Liver (tissue), 9 donors: Measurements from ENCODE around the gene SLC38A10. TPM values are rescaled to one million over a fixed set of nuclear protein-coding genes. Genes with fewer than 3 reads are reported as not detected.

ENCODE experiments used
- DNase-seq: peaks from one replicate; pipeline ENCODE4 v3.0.0-alpha.2; 2017; ENCODE audit warnings: low spot score
- H3K27ac ChIP-seq, 2 donors: one replicate each; pipeline ENCODE4 v1.7.0; 2013; ENCODE audit warnings: inconsistent platforms in 2 of 2, low read length in 2 of 2, control low read depth in 1 of 2, low read depth in 1 of 2, mild to moderate bottlenecking in 1 of 2
- H3K27me3 ChIP-seq, 4 donors: one replicate each; pipeline versions ENCODE4 v1.6.1 to v1.7.0; 2013; ENCODE audit warnings: low read length in 3 of 4, inconsistent platforms in 1 of 4, mild to moderate bottlenecking in 1 of 4, moderate library complexity in 1 of 4; ENCODE audit not compliant: control insufficient read depth in 4 of 4, insufficient read depth in 4 of 4
- H3K36me3 ChIP-seq, 4 donors: one replicate each; pipeline versions ENCODE4 v1.6.1 to v1.7.0; 2013; ENCODE audit warnings: low read length in 3 of 4, mild to moderate bottlenecking in 3 of 4, low read depth in 1 of 4, moderate library complexity in 1 of 4; ENCODE audit not compliant: control insufficient read depth in 4 of 4, insufficient read depth in 3 of 4
- H3K4me1 ChIP-seq, 4 donors: one replicate each; pipeline versions ENCODE4 v1.6.1 to v1.7.0; 2013; ENCODE audit warnings: low read length in 3 of 4, mild to moderate bottlenecking in 3 of 4, moderate library complexity in 1 of 4; ENCODE audit not compliant: control insufficient read depth in 4 of 4, insufficient read depth in 4 of 4
- H3K4me3 ChIP-seq, 3 donors: one replicate each; pipeline versions ENCODE4 v1.6.1 to v1.7.0; 2013; ENCODE audit warnings: low read length in 3 of 3, control low read depth in 1 of 3, low read depth in 1 of 3, mild to moderate bottlenecking in 1 of 3
- H3K9ac ChIP-seq, 2 donors: one replicate each; pipeline ENCODE4 v1.7.0; 2013; ENCODE audit warnings: low read length in 2 of 2, mild to moderate bottlenecking in 2 of 2, moderate library complexity in 2 of 2, control low read depth in 1 of 2, low read depth in 1 of 2
- H3K9me3 ChIP-seq, 4 donors: one replicate each; pipeline versions ENCODE4 v1.6.1 to v1.7.0; 2013; ENCODE audit warnings: low read length in 3 of 4; ENCODE audit not compliant: control insufficient read depth in 4 of 4
- CTCF ChIP-seq: fragments of 150-350 bp; IDR thresholded peaks from 2 replicates; pipeline ENCODE4 v1.5.1; 2017; ENCODE audit warnings: improper control_type of control experiment, low read depth, low read length; ENCODE audit not compliant: missing input control
- EGR1 ChIP-seq, 2 donors: IDR thresholded peaks; 2 replicates each; pipeline ENCODE4 v1.6.1; 2016 to 2018; ENCODE audit warnings: antibody characterized with exemption in 2 of 2, low read depth in 2 of 2
- FOXA1 ChIP-seq: IDR thresholded peaks from 2 replicates; pipeline ENCODE4 v1.6.1; 2016; ENCODE audit warnings: antibody characterized with exemption
- FOXA2 ChIP-seq: IDR thresholded peaks from 2 replicates; pipeline ENCODE4 v1.6.1; 2016; ENCODE audit warnings: antibody characterized with exemption
- HNF4A ChIP-seq, 2 donors: conservative IDR thresholded peaks; 2 replicates each; pipeline ENCODE4 v1.6.1; 2016; ENCODE audit warnings: antibody characterized with exemption in 2 of 2, mild to moderate bottlenecking in 2 of 2
- HNF4G ChIP-seq: IDR thresholded peaks from 2 replicates; pipeline ENCODE4 v1.6.1; 2016; ENCODE audit warnings: antibody characterized with exemption
- JUND ChIP-seq, 2 donors: IDR thresholded peaks; 2 replicates each; pipeline ENCODE4 v1.6.1; 2016; ENCODE audit warnings: antibody characterized with exemption in 2 of 2
- MAX ChIP-seq: IDR thresholded peaks from 2 replicates; pipeline ENCODE4 v1.6.1; 2016; ENCODE audit warnings: antibody characterized with exemption
- NR2F2 ChIP-seq: IDR thresholded peaks from 2 replicates; pipeline ENCODE4 v1.6.1; 2016; ENCODE audit warnings: antibody characterized with exemption
- RAD21 ChIP-seq, 2 donors: IDR thresholded peaks; 2 replicates each; pipeline ENCODE4 v1.6.1; 2016; ENCODE audit warnings: antibody characterized with exemption in 2 of 2, mild to moderate bottlenecking in 2 of 2
- REST ChIP-seq: IDR thresholded peaks from 2 replicates; pipeline ENCODE4 v1.6.1; 2016; ENCODE audit warnings: antibody characterized with exemption, mild to moderate bottlenecking
- RXRA ChIP-seq, 2 donors: IDR thresholded peaks; 2 replicates each; pipeline ENCODE4 v1.6.1; 2017 to 2018; ENCODE audit warnings: antibody characterized with exemption in 2 of 2, mild to moderate bottlenecking in 1 of 2
- SP1 ChIP-seq: IDR thresholded peaks from 2 replicates; pipeline ENCODE4 v1.6.1; 2018; ENCODE audit warnings: antibody characterized with exemption, mild to moderate bottlenecking
- TAF1 ChIP-seq: conservative IDR thresholded peaks from 2 replicates; pipeline ENCODE4 v1.6.1; 2016; ENCODE audit warnings: antibody characterized with exemption, mild to moderate bottlenecking
- YY1 ChIP-seq: IDR thresholded peaks from 2 replicates; pipeline ENCODE4 v1.6.1; 2016; ENCODE audit warnings: antibody characterized with exemption, mild to moderate bottlenecking
- WGBS: extraction: QIAGEN DNeasy Blood & Tissue Kit; methylation state at CpG from one replicate; pipeline ENCODE4 v1.1.7; 2013; 5-methylcytosine and 5-hydroxymethylcytosine counted together
- polyA plus RNA-seq, 2 donors: library from polyadenylated mRNA; stranded (reverse) in 1 of 2; unstranded in 1 of 2; fragments of 200-250 nt in 1 of 2; fragments of >200 nt in 1 of 2; fragmentation: Nextera tagmentation in 1 of 2; extraction: Ambion mirVana in 1 of 2; gene quantifications; one replicate each; pipeline versions ENCODE4 v1.2.1 to v1.2.3, GENCODE V29; 2013 to 2015
- total RNA-seq, 2 donors: library from RNA; depleted of rRNA; stranded (reverse); fragments of >200 nt; gene quantifications; one replicate each; pipeline ENCODE4 v1.2.3, GENCODE V29; 2014
- donor health status: healthy.
- donor health status: healthy.
- donor health status: healthy.
- donor health status: healthy.
- donor health status: healthy.

SLC38A10 gene
- total and polyA plus RNA-seq, 4 donors, result 29.3 to 117 (median 54.7) TPM

GRCh38 chr17:81235822-81236740 is 59.0 kb downstream of the SLC38A10 start:
- peaks cover 0 to 16% (median 8%) of the 10 kb centered on the region in 4 donors for H3K36me3 ChIP-seq
- DNase-seq, result no peak
- no peak overlapping the region for H3K9ac ChIP-seq
- no peaks in the 10 kb centered on the region for H3K9me3 ChIP-seq
- H3K4me3 ChIP-seq, result no peak overlapping the region
- no peak overlapping the region for H3K27ac ChIP-seq
- H3K4me1 ChIP-seq, result peaks cover 6 to 31% (median 27%) of the 10 kb centered on the region in 4 donors
- H3K27me3 ChIP-seq, result no peaks in the 10 kb centered on the region
- 96% methylated on average over 32 of the region's 32 CpGs for WGBS
- no peak for TF ChIP-seq SP1
- no peak for TF ChIP-seq RAD21 (IDR thresholded peaks at IDR 0.05)
- TF ChIP-seq NR2F2, result no peak
- no peak for TF ChIP-seq HNF4A (conservative IDR thresholded peaks at IDR 0.05)
- TF ChIP-seq RXRA (IDR thresholded peaks at IDR 0.05), result no peak
- TF ChIP-seq JUND (IDR thresholded peaks at IDR 0.05), result no peak
- no peak for TF ChIP-seq YY1
- no peak for TF ChIP-seq TAF1
- no peak for TF ChIP-seq FOXA2
- TF ChIP-seq HNF4G, result no peak

- Histone ChIP-seq H3K27ac (no peak overlapping the region), H3K9me3 (no peaks in the 10 kb centered on the region), H3K36me3 (peaks cover 1 to 23% (median 11%) of the 10 kb centered on the region in 4 donors), H3K4me3 (no peak overlapping the region), H3K4me1 (peaks cover 6 to 25% (median 23%) of the 10 kb centered on the region in 4 donors), H3K9ac (no peak overlapping the region), H3K27me3 (no peaks in the 10 kb centered on the region)
- 93% methylated on average over 26 of the region's 26 CpGs for WGBS
- DNase-seq, result no peak
- TF ChIP-seq EGR1 (IDR thresholded peaks at IDR 0.05; ENCODE audit: low read depth in 2 of 2) (no peak), CTCF (no peak), HNF4A (conservative IDR thresholded peaks at IDR 0.05) (no peak), NR2F2 (no peak), MAX (no peak), FOXA1 (no peak), REST (no peak), SP1 (no peak), HNF4G (no peak), RAD21 (IDR thresholded peaks at IDR 0.05) (no peak), TAF1 (no peak), JUND (IDR thresholded peaks at IDR 0.05) (no peak), RXRA (IDR thresholded peaks at IDR 0.05) (no peak)
These were observed 59.9 kb downstream of the SLC38A10 start for GRCh38 chr17:81234940-81235821.
